ENCODE measurements around the gene ITIH3. TPM values are rescaled to one million over a fixed set of nuclear protein-coding genes. Genes with fewer than 3 reads are reported as not detected.

The ITIH3 gene
- total RNA-seq, 1 donor from 2014 or later = 2.1 TPM

DNA sequence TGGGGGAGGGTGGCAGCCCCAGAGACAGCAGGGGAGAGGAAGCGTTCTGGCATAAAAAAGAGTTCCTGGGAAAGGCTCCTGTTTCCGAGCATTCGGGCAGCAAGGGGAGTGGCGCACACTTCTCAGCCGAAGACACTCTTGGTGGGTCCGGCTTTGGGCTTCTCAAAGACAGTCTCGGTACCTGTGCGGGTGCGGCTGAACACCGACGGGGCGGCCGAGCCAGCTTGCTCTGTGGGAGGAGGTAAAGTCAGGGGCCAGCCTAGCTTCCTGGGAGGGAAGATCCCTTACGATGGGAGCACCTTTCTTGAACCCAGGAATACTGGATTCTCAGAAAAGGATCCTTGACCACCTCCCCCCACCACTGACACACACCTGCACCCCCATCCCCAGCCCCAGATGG, 38.6 kb downstream of the ITIH3 start:
- H3K36me3 ChIP-seq (ENCODE audit: control insufficient read depth in 3 of 3, insufficient read depth in 3 of 3, low read length in 3 of 3) = peaks cover 35 to 43% (median 37%) of the 10 kb centered on the region in 3 donors
- H3K9me3 ChIP-seq (ENCODE audit: control insufficient read depth in 3 of 3, low read length in 3 of 3) = no peaks in the 10 kb centered on the region
- peak overlapping the region; percentile 95 for H3K27ac ChIP-seq (ENCODE audit: low read depth, low read length)
- peak overlapping the region; percentile 78 to 96 (median 95) for H3K4me3 ChIP-seq (ENCODE audit: low read length in 3 of 3)
- H3K9ac ChIP-seq (ENCODE audit: low read depth in 1 of 3, low read length in 3 of 3) = peak overlapping the region; percentile 70 to 99 (median 88)
- H3K27me3 ChIP-seq (ENCODE audit: control insufficient read depth in 3 of 3, insufficient read depth in 3 of 3, low read length in 3 of 3) = no peaks in the 10 kb centered on the region
- H3K4me1 ChIP-seq (ENCODE audit: control insufficient read depth in 3 of 3, insufficient read depth in 3 of 3, low read length in 3 of 3) = peaks cover 62 to 86% (median 64%) of the 10 kb centered on the region in 3 donors

DNA sequence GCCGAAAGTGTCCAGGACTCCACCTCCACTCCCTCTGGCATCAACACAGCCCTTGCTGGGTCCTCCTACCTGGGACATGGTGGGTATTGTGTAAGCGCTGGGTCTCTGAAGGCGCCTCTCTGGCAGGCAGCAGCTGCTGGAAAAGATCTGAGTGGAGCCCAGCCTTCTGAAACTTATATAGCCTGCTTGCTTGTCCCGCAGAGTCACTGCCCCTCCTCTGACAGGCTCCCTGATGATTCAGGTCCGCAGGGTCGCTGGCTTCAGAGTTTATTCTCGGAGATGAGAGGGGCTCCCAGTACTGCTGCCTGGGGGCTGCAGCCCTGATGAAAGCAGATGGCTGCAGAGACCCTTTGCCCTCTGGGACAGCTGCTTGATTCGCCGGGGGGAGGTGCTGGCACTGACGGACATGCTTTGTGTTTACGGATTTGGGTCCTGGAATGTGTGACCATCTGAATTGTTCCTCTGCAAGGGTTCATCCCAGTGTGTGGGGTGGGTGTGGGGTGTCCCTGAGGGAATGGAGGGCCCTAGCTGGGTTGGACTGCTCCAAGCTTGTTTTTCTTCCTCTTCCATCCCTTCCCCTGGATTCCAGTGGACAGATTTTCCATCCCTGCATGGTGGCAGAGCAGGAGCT, 40.4 kb downstream of the ITIH3 start, which contains the start of gene MUSTN1:
TSS of gene MUSTN1 (minus strand) at position 149 of the 631 bp plus-strand sequence. CDS start at position 78, 71 bp downstream.
- peaks cover 25 to 30% (median 29%) of the 10 kb centered on the region in 3 donors for H3K36me3 ChIP-seq (ENCODE audit: control insufficient read depth in 3 of 3, insufficient read depth in 3 of 3, low read length in 3 of 3)
- peak within 1 kb of the TSS; percentile 78 to 96 (median 95) for H3K4me3 ChIP-seq (ENCODE audit: low read length in 3 of 3)
- peak within 1 kb of the TSS; percentile 71 to 99 (median 88) for H3K9ac ChIP-seq (ENCODE audit: low read depth in 1 of 3, low read length in 3 of 3)
- H3K4me1 ChIP-seq (ENCODE audit: control insufficient read depth in 3 of 3, insufficient read depth in 3 of 3, low read length in 3 of 3) = peaks cover 76 to 96% (median 79%) of the 10 kb centered on the region in 3 donors
- no peaks in the 10 kb centered on the region for H3K27me3 ChIP-seq (ENCODE audit: control insufficient read depth in 3 of 3, insufficient read depth in 3 of 3, low read length in 3 of 3)
- H3K27ac ChIP-seq (ENCODE audit: low read depth, low read length) = peak within 1 kb of the TSS; percentile 95
- H3K9me3 ChIP-seq (ENCODE audit: control insufficient read depth in 3 of 3, low read length in 3 of 3) = no peaks in the 10 kb centered on the region

DNA sequence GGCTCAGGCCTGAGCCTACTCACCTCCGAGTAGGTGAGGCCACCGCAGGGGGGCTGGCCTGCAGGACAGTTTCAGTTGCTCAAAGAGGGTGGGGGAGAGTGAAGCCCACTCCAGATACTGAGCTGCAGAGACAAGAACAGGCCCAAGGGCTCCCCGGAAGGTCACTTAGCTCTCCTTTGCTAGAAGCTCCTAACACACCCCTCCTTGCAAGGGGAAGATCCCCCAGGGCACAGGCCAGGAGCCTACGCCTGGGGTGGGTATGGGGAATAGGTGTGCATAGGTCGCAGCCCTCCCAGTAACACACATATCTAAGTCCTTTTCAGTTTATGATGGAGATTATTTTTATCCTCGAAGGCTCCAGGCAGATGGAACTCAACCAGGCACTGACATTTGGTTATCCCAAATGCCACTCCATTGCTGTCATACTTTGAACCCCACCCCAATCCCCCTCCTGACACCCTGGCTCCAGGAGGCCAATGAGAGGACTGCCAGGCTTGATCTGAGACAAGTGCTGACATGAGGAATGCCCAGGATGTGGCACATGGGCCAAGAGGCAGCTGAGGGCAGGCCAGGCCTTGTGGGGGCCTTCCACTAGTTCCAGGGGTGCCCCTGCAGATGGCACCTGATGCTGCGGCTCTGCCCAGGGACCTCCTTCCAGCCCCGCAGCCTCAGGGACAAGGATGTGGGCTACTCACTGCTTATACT, 41.3 kb downstream of the ITIH3 start:
- Histone ChIP-seq H3K4me1 (ENCODE audit: control insufficient read depth in 3 of 3, insufficient read depth in 3 of 3, low read length in 3 of 3) (peaks cover 75 to 96% (median 81%) of the 10 kb centered on the region in 3 donors), H3K4me3 (ENCODE audit: low read length in 3 of 3) (peak overlapping the region; percentile 78 to 96 (median 95)), H3K9me3 (ENCODE audit: control insufficient read depth in 3 of 3, low read length in 3 of 3) (no peaks in the 10 kb centered on the region), H3K27ac (ENCODE audit: low read depth, low read length) (peak overlapping the region; percentile 95), H3K27me3 (ENCODE audit: control insufficient read depth in 3 of 3, insufficient read depth in 3 of 3, low read length in 3 of 3) (no peaks in the 10 kb centered on the region), H3K9ac (ENCODE audit: low read depth in 1 of 3, low read length in 3 of 3) (peak overlapping the region; percentile 71 to 99 (median 88)), H3K36me3 (ENCODE audit: control insufficient read depth in 3 of 3, insufficient read depth in 3 of 3, low read length in 3 of 3) (peaks cover 20 to 33% (median 24%) of the 10 kb centered on the region in 3 donors)

DNA sequence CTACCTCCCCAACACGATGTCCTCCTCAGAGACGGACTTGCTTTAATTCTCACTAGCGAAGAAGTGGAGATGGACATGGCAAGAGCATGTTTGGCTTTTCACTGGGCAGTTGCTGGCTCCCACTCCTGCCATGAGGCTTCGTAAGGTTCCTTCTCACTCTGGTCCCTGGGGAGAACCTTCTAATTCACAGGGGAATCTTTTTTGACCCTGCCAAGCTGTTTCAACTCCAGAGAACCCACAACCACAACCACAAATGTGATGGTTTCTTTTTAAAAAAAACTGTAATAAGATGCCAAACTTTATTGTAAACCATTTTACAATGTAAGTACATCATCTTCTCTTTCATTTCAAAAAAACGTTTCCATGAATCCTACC, 41.9 kb downstream of the ITIH3 start:
- peaks cover 75 to 96% (median 81%) of the 10 kb centered on the region in 3 donors for H3K4me1 ChIP-seq (ENCODE audit: control insufficient read depth in 3 of 3, insufficient read depth in 3 of 3, low read length in 3 of 3)
- peak overlapping the region; percentile 63 to 82 (median 67) for H3K9ac ChIP-seq (ENCODE audit: low read depth in 1 of 3, low read length in 3 of 3)
- peak overlapping the region; percentile 25 to 64 (median 48) for H3K4me3 ChIP-seq (ENCODE audit: low read length in 3 of 3)
- H3K36me3 ChIP-seq (ENCODE audit: control insufficient read depth in 3 of 3, insufficient read depth in 3 of 3, low read length in 3 of 3) = peaks cover 21 to 35% (median 27%) of the 10 kb centered on the region in 3 donors
- no peaks in the 10 kb centered on the region for H3K9me3 ChIP-seq (ENCODE audit: control insufficient read depth in 3 of 3, low read length in 3 of 3)
- no peaks in the 10 kb centered on the region for H3K27me3 ChIP-seq (ENCODE audit: control insufficient read depth in 3 of 3, insufficient read depth in 3 of 3, low read length in 3 of 3)
- H3K27ac ChIP-seq (ENCODE audit: low read depth, low read length) = peak overlapping the region; percentile 95

DNA sequence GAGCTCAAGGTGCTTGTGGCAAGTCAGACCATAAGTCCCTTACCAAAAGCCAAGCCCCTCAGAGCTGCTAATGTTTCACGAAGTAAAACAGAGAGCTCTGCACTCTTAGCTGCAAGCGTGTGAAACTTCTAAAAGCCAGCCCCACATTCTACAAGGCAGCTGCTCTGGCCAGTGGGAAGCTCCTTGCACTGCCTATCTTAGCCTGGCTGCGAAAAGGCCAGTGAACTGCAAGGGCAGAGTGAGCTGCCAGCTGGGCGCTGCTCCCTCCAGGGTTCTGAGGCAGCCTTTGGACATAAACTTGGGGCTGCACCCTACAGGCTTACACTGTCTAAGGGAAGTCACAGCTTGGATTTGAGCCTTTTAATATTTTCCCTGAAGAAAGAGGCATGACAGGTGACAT, 42.4 kb downstream of the ITIH3 start:
- H3K27ac ChIP-seq (ENCODE audit: low read depth, low read length) = peak overlapping the region; percentile 95

DNA sequence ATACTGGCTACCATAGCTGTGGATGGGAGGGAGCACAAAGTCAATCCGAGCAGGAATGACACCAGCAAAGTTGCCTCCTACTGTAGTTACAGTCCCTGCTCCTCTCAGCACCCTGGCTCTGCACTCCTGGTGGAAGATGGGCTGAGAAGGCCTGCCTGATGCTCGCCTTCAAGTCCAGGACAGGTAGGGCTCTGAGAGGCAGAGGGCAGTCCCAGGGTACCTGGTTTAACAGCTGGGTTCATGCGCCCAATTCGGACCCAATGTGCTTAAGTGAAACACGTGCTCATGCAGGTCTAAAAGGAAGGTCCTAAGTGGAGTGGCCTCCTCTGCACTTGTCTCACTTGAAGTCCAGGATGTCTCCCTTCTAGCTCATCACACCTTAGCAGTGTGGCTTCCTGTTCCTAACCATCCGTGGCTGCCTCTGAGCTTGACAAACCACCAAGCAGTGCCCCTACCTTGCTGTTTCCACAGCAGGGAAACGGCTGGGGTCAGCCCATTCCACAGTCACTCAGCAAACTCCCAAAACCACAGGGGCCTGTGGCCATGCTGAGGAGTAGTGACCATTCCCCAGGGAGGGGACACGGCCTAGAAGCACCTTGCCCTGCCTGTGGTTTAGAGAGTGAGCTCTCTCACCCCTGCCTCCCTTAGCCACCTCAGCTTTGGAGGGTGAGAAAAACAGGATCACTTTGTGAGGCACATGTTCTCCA, 44.1 kb downstream of the ITIH3 start:
- Histone ChIP-seq H3K9me3 (ENCODE audit: control insufficient read depth in 3 of 3, low read length in 3 of 3) (no peaks in the 10 kb centered on the region), H3K9ac (ENCODE audit: low read depth in 1 of 3, low read length in 3 of 3) (peak overlapping the region in 2 of 3 donors; percentile 58 to 82), H3K36me3 (ENCODE audit: control insufficient read depth in 3 of 3, insufficient read depth in 3 of 3, low read length in 3 of 3) (peaks cover 9 to 25% (median 23%) of the 10 kb centered on the region in 3 donors), H3K4me3 (ENCODE audit: low read length in 3 of 3) (no peak overlapping the region), H3K27me3 (ENCODE audit: control insufficient read depth in 3 of 3, insufficient read depth in 3 of 3, low read length in 3 of 3) (no peaks in the 10 kb centered on the region), H3K27ac (ENCODE audit: low read depth, low read length) (peak overlapping the region; percentile 95), H3K4me1 (ENCODE audit: control insufficient read depth in 3 of 3, insufficient read depth in 3 of 3, low read length in 3 of 3) (peaks cover 79 to 96% (median 84%) of the 10 kb centered on the region in 3 donors)

More for the DNA sequence above, 42.4 kb downstream of the ITIH3 start:
- Histone ChIP-seq H3K4me3 (ENCODE audit: low read length in 3 of 3) (peak overlapping the region; percentile 25 to 46 (median 38)), H3K36me3 (ENCODE audit: control insufficient read depth in 3 of 3, insufficient read depth in 3 of 3, low read length in 3 of 3) (peaks cover 21 to 35% (median 30%) of the 10 kb centered on the region in 3 donors), H3K27me3 (ENCODE audit: control insufficient read depth in 3 of 3, insufficient read depth in 3 of 3, low read length in 3 of 3) (no peaks in the 10 kb centered on the region), H3K9ac (ENCODE audit: low read depth in 1 of 3, low read length in 3 of 3) (peak overlapping the region in 2 of 3 donors; percentile 63 to 82), H3K4me1 (ENCODE audit: control insufficient read depth in 3 of 3, insufficient read depth in 3 of 3, low read length in 3 of 3) (peaks cover 75 to 96% (median 81%) of the 10 kb centered on the region in 3 donors), H3K9me3 (ENCODE audit: control insufficient read depth in 3 of 3, low read length in 3 of 3) (no peaks in the 10 kb centered on the region)

DNA sequence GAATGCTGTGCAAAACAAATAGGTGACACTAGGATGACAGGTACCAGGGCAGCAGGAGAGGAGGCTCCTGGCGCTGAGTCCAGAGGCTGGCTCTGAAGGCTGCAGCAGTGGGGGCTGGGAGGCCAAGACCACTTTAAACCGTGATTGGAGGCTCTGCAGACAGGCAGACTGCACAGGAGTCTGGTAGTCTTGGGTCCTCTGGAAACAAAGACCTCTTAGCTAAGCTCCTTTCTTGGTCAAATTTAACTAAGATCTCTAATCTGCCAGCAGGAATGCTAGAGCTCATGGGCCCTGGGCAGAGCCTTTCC, 44.6 kb downstream of the ITIH3 start:
- Histone ChIP-seq H3K9ac (ENCODE audit: low read depth in 1 of 3, low read length in 3 of 3) (peak overlapping the region in 1 of 3 donors; percentile 82), H3K4me1 (ENCODE audit: control insufficient read depth in 3 of 3, insufficient read depth in 3 of 3, low read length in 3 of 3) (peaks cover 84 to 96% (median 89%) of the 10 kb centered on the region in 3 donors), H3K9me3 (ENCODE audit: control insufficient read depth in 3 of 3, low read length in 3 of 3) (no peaks in the 10 kb centered on the region), H3K4me3 (ENCODE audit: low read length in 3 of 3) (peak overlapping the region in 1 of 3 donors; percentile 41), H3K27me3 (ENCODE audit: control insufficient read depth in 3 of 3, insufficient read depth in 3 of 3, low read length in 3 of 3) (no peaks in the 10 kb centered on the region), H3K27ac (ENCODE audit: low read depth, low read length) (peak overlapping the region; percentile 95), H3K36me3 (ENCODE audit: control insufficient read depth in 3 of 3, insufficient read depth in 3 of 3, low read length in 3 of 3) (peaks cover 4 to 20% (median 20%) of the 10 kb centered on the region in 3 donors)

DNA sequence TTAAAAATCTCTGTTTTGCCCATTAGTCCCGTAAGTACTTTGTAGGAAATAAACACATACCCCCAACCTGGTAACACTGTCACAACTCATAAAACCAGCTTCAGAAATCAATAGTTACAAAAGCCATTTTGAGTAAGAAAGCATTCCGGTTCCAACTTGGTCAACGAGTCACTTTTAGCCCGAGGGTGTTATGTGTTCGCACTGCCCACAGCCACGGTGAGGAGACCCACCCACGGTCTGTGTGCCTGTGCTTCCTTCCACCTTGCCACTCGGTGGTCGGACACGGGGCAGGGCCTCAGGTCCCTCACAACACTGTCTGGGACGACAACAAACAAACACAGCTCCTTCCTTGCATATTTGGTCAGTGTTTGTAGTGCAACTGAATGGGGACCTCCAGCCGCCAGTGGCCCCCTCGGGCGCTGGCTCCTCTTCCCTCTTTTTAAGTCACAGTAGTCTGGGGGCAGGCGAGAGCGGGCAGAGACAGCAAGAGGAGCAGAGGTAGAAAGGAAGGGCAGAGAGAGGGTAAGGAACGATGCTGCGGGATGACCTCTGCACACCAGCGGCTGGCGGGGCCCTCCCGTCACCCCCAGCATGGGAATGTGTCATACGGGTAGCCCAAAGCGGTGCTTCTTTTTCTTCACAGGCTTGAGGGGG, 45.4 kb downstream of the ITIH3 start:
- H3K9me3 ChIP-seq (ENCODE audit: control insufficient read depth in 3 of 3, low read length in 3 of 3) = no peaks in the 10 kb centered on the region
- no peaks in the 10 kb centered on the region for H3K27me3 ChIP-seq (ENCODE audit: control insufficient read depth in 3 of 3, insufficient read depth in 3 of 3, low read length in 3 of 3)
- H3K36me3 ChIP-seq (ENCODE audit: control insufficient read depth in 3 of 3, insufficient read depth in 3 of 3, low read length in 3 of 3) = peaks cover 2 to 17% (median 17%) of the 10 kb centered on the region in 3 donors
- H3K4me3 ChIP-seq (ENCODE audit: low read length in 3 of 3) = peak overlapping the region; percentile 40 to 92 (median 65)
- H3K27ac ChIP-seq (ENCODE audit: low read depth, low read length) = peak overlapping the region; percentile 97
- peak overlapping the region in 2 of 3 donors; percentile 59 to 99 for H3K9ac ChIP-seq (ENCODE audit: low read depth in 1 of 3, low read length in 3 of 3)
- peaks cover 89 to 98% (median 96%) of the 10 kb centered on the region in 3 donors for H3K4me1 ChIP-seq (ENCODE audit: control insufficient read depth in 3 of 3, insufficient read depth in 3 of 3, low read length in 3 of 3)

DNA sequence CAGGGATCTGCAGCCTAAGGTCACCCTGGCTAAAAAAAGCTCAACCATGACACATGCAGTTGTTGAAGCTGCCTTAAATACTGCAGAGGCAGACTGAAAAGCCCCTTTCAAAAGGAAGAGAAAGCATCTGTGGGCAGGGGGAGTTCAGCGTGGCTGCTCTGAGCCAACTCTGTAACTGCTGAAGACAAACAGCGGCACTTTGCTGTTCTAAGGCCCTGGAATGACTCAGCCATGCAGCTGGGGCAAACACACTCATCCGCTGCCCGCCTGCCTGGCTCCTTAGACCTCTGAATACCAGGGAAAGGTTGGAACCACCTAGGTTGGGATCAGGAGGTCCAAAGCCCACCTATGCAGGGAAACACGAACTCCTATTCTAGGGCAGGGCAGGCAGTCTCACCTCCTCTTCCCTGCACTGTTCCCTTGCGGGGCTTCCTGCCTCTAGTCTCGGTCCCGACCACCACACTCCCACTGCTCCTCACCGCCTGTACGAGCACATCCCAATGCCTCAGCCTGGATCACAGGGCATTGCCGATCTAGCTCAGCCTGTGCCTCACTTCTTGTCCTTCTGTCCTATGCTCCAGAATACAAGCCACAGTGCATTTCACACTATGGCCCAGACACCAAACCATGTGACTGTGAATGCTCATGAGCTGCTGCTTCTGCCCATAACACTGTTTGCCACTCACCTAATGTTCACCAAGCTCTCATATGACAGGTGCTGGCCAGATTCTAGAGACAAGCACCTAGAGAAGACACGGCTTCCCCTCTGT, 46.8 kb downstream of the ITIH3 start:
- peaks cover 2 to 17% (median 17%) of the 10 kb centered on the region in 3 donors for H3K36me3 ChIP-seq (ENCODE audit: control insufficient read depth in 3 of 3, insufficient read depth in 3 of 3, low read length in 3 of 3)
- H3K27ac ChIP-seq (ENCODE audit: low read depth, low read length) = peak overlapping the region; percentile 97
- peak overlapping the region; percentile 76 to 99 (median 87) for H3K9ac ChIP-seq (ENCODE audit: low read depth in 1 of 3, low read length in 3 of 3)
- peak overlapping the region; percentile 55 to 92 (median 65) for H3K4me3 ChIP-seq (ENCODE audit: low read length in 3 of 3)
- H3K4me1 ChIP-seq (ENCODE audit: control insufficient read depth in 3 of 3, insufficient read depth in 3 of 3, low read length in 3 of 3) = peaks cover 88 to 97% (median 96%) of the 10 kb centered on the region in 3 donors
- H3K9me3 ChIP-seq (ENCODE audit: control insufficient read depth in 3 of 3, low read length in 3 of 3) = no peaks in the 10 kb centered on the region
- H3K27me3 ChIP-seq (ENCODE audit: control insufficient read depth in 3 of 3, insufficient read depth in 3 of 3, low read length in 3 of 3) = no peaks in the 10 kb centered on the region

Data from skeletal muscle tissue (tissue), 4 donors.